Measurements from ENCODE around the gene ZFYVE9.

The ZFYVE9 gene

DNA sequence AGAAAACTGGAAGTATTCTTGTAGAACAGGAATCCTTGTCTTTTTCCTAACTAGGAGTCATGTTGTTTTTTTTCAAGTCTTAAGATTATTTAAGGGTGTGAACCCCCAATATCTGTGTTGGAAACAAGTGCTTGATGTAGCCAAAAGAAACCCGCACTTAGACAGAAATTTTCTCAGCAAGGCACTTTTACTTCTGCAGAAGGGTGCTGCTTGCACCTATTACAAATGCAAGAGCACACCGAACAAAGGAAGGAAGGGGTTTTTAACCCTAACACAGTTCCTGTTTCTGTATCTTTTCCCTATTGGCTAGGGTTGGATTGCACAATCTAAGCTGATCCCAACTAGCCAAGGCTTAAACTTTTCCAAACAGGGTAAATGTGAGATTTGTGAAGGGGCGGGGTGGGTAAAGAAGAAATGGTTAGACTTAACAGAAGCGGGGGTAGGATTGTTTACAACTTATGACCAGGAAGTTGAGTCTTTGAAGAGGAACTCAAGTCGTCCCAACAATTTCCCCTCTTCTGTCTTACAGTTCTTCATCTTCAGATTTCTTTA is 75.1 kb downstream of the ZFYVE9 start:
- H3K4me3 ChIP-seq: no peak overlapping the region

DNA sequence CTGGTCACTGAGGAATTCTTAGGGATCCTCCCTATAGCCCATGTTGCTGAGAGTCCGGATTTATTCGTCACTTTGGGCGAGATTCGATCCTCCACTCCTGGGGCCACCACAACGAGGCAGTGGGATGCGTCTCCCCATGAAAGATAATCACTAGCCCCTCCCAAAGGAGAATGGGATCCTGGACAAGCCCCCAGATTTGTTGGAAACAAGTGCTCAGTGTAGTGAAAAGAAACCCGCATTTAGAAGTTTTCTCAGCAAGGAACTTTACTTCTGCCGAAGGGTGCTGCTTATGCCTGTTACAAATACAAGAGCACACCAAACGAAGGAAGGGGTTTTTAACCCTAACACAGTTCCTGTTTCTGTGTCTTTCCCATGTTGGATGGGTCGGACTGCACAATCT is 83.3 kb downstream of the ZFYVE9 start:
- Histone ChIP-seq H3K4me3 (no peak overlapping the region), H3K9ac (ENCODE audit: insufficient read length) (no peak overlapping the region), H3K36me3 (ENCODE audit: insufficient read depth, low read length) (no peaks in the 10 kb centered on the region), H3K9me3 (ENCODE audit: low read depth, low read length) (no peaks in the 10 kb centered on the region), H3K27ac (no peak overlapping the region)
- TF ChIP-seq EZH2 (IDR thresholded peaks at IDR 0.05) (no peak), POLR2AphosphoS5 (IDR thresholded peaks at IDR 0.05; ENCODE audit: borderline replicate concordance, low read depth, low read length) (no peak), FOXP2 (optimal IDR thresholded peaks at IDR 0.05; ENCODE audit: control extremely low read depth, extremely low read length, insufficient read depth) (no peak)
- DNase-seq (ENCODE audit: low read depth, low spot score): no peak

More for the DNA sequence above, 75.1 kb downstream of the ZFYVE9 start:
- Histone ChIP-seq H3K9ac (ENCODE audit: insufficient read length) (no peak overlapping the region), H3K36me3 (ENCODE audit: insufficient read depth, low read length) (peaks cover 18% of the 10 kb centered on the region; the same call in 1 of the 2 replicates), H3K9me3 (ENCODE audit: low read depth, low read length) (peaks cover 5% of the 10 kb centered on the region; the same call in 1 of the 2 replicates), H3K27ac (no peak overlapping the region)
- no peak for DNase-seq (ENCODE audit: low read depth, low spot score)
- TF ChIP-seq FOXP2 (optimal IDR thresholded peaks at IDR 0.05; ENCODE audit: control extremely low read depth, extremely low read length, insufficient read depth) (no peak), EZH2 (IDR thresholded peaks at IDR 0.05) (no peak), POLR2AphosphoS5 (IDR thresholded peaks at IDR 0.05; ENCODE audit: borderline replicate concordance, low read depth, low read length) (no peak)

DNA sequence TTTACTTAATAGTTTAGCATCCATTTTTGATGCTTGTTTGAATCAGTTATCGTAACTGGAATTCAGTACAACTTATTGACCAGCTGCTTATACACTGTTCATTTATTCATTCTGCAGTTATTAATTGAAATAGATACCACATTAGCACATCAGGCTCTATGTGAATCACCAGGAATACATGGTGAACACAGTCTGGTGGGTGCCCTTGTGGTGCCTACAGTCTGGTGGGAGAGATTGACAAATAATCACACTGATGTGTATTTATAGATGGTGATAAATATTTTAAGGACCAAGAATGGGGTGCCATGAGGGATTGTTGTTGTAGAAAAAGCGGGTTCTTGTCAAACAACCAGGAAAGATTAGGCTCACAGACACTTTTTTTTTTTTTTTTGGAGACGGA is 87.6 kb downstream of the ZFYVE9 start:
- H3K9ac ChIP-seq (ENCODE audit: insufficient read length): no peak overlapping the region
- no peak for TF ChIP-seq FOXP2 (optimal IDR thresholded peaks at IDR 0.05; ENCODE audit: control extremely low read depth, extremely low read length, insufficient read depth)
- no peak for TF ChIP-seq POLR2AphosphoS5 (IDR thresholded peaks at IDR 0.05; ENCODE audit: borderline replicate concordance, low read depth, low read length)
- TF ChIP-seq EZH2 (IDR thresholded peaks at IDR 0.05): no peak
- no peak overlapping the region for H3K27ac ChIP-seq
- DNase-seq (ENCODE audit: low read depth, low spot score): no peak
- H3K9me3 ChIP-seq (ENCODE audit: low read depth, low read length): no peaks in the 10 kb centered on the region
- H3K36me3 ChIP-seq (ENCODE audit: insufficient read depth, low read length): no peaks in the 10 kb centered on the region
- no peak overlapping the region for H3K4me3 ChIP-seq

DNA sequence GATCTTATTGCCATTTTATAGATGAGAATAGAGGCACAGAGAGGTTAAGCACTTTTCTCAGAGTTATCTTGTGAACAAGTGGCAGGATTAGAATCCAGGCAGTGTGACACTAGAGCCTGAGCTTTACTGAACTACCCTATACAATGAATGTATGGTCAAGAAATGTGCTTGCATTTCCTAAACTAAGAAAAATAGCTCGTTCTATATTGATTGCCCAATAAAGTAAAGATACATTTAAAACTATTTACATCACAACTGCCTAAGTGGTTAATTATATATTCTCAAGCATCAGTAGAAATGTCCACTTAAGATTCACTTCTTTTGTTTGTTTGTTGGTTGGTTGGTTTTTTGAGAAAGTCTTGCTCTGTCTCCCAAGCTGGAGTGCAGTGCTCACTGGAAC is 91.6 kb downstream of the ZFYVE9 start:
- no peak overlapping the region for H3K9ac ChIP-seq (ENCODE audit: insufficient read length)
- H3K9me3 ChIP-seq (ENCODE audit: low read depth, low read length): no peaks in the 10 kb centered on the region
- DNase-seq (ENCODE audit: low read depth, low spot score): no peak
- no peaks in the 10 kb centered on the region for H3K36me3 ChIP-seq (ENCODE audit: insufficient read depth, low read length)
- TF ChIP-seq EZH2 (IDR thresholded peaks at IDR 0.05): no peak
- no peak for TF ChIP-seq POLR2AphosphoS5 (IDR thresholded peaks at IDR 0.05; ENCODE audit: borderline replicate concordance, low read depth, low read length)
- TF ChIP-seq FOXP2 (optimal IDR thresholded peaks at IDR 0.05; ENCODE audit: control extremely low read depth, extremely low read length, insufficient read depth): no peak
- no peak overlapping the region for H3K27ac ChIP-seq
- H3K4me3 ChIP-seq: no peak overlapping the region

DNA sequence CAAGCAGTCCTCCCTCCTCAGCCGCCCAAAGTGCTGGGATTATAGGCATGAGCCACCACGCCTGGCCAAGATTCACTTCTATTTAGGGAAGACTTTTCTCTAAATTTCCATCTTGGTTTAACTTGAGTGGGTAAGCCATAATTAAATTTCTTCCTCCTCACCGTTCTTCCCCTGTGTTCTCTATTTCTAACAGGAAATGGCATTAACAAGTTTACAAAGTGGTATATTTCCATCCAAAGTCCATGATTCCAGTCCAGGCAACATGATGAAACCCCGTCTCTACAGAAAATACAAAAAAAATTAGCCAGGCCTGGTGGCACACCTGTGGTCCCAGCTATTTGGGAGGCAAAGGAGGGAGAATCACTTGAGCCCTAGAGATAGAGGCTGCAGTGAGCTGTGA is 92.1 kb downstream of the ZFYVE9 start:
- TF ChIP-seq EZH2 (IDR thresholded peaks at IDR 0.05): no peak
- TF ChIP-seq FOXP2 (optimal IDR thresholded peaks at IDR 0.05; ENCODE audit: control extremely low read depth, extremely low read length, insufficient read depth): no peak
- no peak for TF ChIP-seq POLR2AphosphoS5 (IDR thresholded peaks at IDR 0.05; ENCODE audit: borderline replicate concordance, low read depth, low read length)
- no peaks in the 10 kb centered on the region for H3K36me3 ChIP-seq (ENCODE audit: insufficient read depth, low read length)
- no peak overlapping the region for H3K9ac ChIP-seq (ENCODE audit: insufficient read length)
- no peak for DNase-seq (ENCODE audit: low read depth, low spot score)
- H3K27ac ChIP-seq: no peak overlapping the region
- H3K9me3 ChIP-seq (ENCODE audit: low read depth, low read length): no peaks in the 10 kb centered on the region
- no peak overlapping the region for H3K4me3 ChIP-seq

DNA sequence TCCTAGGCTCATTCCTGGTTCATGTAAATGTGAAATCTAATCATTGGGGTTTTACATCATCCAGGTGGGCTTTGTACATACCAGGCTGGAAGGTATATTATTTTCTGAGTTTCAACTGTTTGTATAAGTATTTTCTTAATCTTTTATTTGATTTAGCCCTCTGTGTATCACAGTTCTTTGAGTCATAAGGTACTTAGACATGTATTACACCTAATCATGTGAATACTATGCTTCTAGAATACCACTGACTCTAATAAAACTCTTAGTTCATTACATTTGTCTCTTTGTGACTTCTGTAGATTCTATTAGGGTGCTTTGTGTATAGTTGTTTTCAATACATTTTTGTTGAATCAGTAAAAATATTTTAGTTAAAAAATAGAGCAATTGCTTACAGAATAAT is 92.8 kb downstream of the ZFYVE9 start:
- no peak for DNase-seq (ENCODE audit: low read depth, low spot score)
- H3K36me3 ChIP-seq (ENCODE audit: insufficient read depth, low read length): no peaks in the 10 kb centered on the region
- H3K4me3 ChIP-seq: no peak overlapping the region
- H3K9me3 ChIP-seq (ENCODE audit: low read depth, low read length): no peaks in the 10 kb centered on the region
- TF ChIP-seq FOXP2 (optimal IDR thresholded peaks at IDR 0.05; ENCODE audit: control extremely low read depth, extremely low read length, insufficient read depth): no peak
- TF ChIP-seq EZH2 (IDR thresholded peaks at IDR 0.05): no peak
- TF ChIP-seq POLR2AphosphoS5 (IDR thresholded peaks at IDR 0.05; ENCODE audit: borderline replicate concordance, low read depth, low read length): no peak
- H3K9ac ChIP-seq (ENCODE audit: insufficient read length): no peak overlapping the region
- no peak overlapping the region for H3K27ac ChIP-seq

DNA sequence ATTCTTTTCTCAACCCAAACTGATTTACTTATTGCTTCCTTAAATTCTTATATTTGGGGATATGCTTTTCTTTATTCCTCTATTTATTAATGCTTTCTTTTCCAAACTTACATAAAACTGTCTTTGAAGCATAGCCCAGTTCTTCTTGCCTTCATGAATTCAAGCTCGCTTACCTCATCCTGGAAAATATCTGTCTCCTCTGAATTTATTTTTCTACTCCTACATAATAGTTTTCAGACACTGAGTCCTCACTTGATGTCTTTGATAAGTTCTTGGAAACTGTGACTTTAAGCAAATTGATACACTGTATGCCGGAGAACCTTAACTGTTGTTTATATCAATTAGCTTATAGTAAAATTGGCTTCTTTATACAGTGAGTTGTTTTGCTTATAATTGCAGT is 93.8 kb downstream of the ZFYVE9 start:
- TF ChIP-seq POLR2AphosphoS5 (IDR thresholded peaks at IDR 0.05; ENCODE audit: borderline replicate concordance, low read depth, low read length): no peak
- TF ChIP-seq FOXP2 (optimal IDR thresholded peaks at IDR 0.05; ENCODE audit: control extremely low read depth, extremely low read length, insufficient read depth): no peak
- no peak for TF ChIP-seq EZH2 (IDR thresholded peaks at IDR 0.05)
- no peaks in the 10 kb centered on the region for H3K9me3 ChIP-seq (ENCODE audit: low read depth, low read length)

DNA sequence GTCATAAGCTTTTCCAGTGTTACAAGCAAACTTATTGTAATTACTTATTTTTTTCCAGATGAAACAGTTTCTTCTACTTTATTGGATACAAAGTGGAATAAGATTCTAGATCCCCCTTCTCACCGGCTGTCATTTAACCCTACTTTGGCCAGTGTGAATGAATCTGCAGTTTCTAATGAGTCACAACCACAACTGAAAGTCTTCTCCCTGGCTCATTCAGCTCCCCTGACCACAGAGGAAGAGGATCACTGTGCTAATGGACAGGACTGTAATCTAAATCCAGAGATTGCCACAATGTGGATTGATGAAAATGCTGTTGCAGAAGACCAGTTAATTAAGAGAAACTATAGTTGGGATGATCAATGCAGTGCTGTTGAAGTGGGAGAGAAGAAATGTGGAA is 95.5 kb downstream of the ZFYVE9 start:
- no peak for DNase-seq (ENCODE audit: low read depth, low spot score)
- no peak overlapping the region for H3K9ac ChIP-seq (ENCODE audit: insufficient read length)
- no peak for TF ChIP-seq POLR2AphosphoS5 (IDR thresholded peaks at IDR 0.05; ENCODE audit: borderline replicate concordance, low read depth, low read length)
- no peak for TF ChIP-seq EZH2 (IDR thresholded peaks at IDR 0.05)
- no peak for TF ChIP-seq FOXP2 (optimal IDR thresholded peaks at IDR 0.05; ENCODE audit: control extremely low read depth, extremely low read length, insufficient read depth)
- no peaks in the 10 kb centered on the region for H3K9me3 ChIP-seq (ENCODE audit: low read depth, low read length)
- H3K36me3 ChIP-seq (ENCODE audit: insufficient read depth, low read length): no peaks in the 10 kb centered on the region
- H3K4me3 ChIP-seq: no peak overlapping the region
- H3K27ac ChIP-seq: no peak overlapping the region

More for the DNA sequence above, 93.8 kb downstream of the ZFYVE9 start:
- no peak overlapping the region for H3K4me3 ChIP-seq
- DNase-seq (ENCODE audit: low read depth, low spot score): no peak
- no peak overlapping the region for H3K9ac ChIP-seq (ENCODE audit: insufficient read length)
- H3K36me3 ChIP-seq (ENCODE audit: insufficient read depth, low read length): no peaks in the 10 kb centered on the region
- no peak overlapping the region for H3K27ac ChIP-seq

DNA sequence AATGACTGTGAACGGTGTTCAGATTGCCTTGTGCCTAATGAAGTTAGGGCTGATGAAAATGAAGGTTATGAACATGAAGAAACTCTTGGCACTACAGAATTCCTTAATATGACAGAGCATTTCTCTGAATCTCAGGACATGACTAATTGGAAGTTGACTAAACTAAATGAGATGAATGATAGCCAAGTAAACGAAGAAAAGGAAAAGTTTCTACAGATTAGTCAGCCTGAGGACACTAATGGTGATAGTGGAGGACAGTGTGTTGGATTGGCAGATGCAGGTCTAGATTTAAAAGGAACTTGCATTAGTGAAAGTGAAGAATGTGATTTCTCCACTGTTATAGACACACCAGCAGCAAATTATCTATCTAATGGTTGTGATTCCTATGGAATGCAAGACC is 96.6 kb downstream of the ZFYVE9 start:
- H3K36me3 ChIP-seq (ENCODE audit: insufficient read depth, low read length): no peaks in the 10 kb centered on the region
- H3K9me3 ChIP-seq (ENCODE audit: low read depth, low read length): no peaks in the 10 kb centered on the region
- TF ChIP-seq POLR2AphosphoS5 (IDR thresholded peaks at IDR 0.05; ENCODE audit: borderline replicate concordance, low read depth, low read length): no peak
- no peak for TF ChIP-seq EZH2 (IDR thresholded peaks at IDR 0.05)
- no peak for TF ChIP-seq FOXP2 (optimal IDR thresholded peaks at IDR 0.05; ENCODE audit: control extremely low read depth, extremely low read length, insufficient read depth)
- DNase-seq (ENCODE audit: low read depth, low spot score): no peak
- H3K27ac ChIP-seq: no peak overlapping the region
- H3K4me3 ChIP-seq: no peak overlapping the region
- H3K9ac ChIP-seq (ENCODE audit: insufficient read length): no peak overlapping the region
